Ecto neural progenitor cell (in vitro differentiated cells): Measurements from ENCODE around the gene TIMM8B.
A peak's percentile ranks its signal among the peaks of the same experiment; 100 is the strongest.
"Not testable (repeated sequence)": the region's sequence is repeated elsewhere in the genome, so short reads cannot be mapped to it uniquely, and the experiment has no call there.

Experiments used
- DNase-seq: peaks from one replicate; pipeline ENCODE4 v3.0.0-alpha.2; 2018; ENCODE audit warnings: low spot score

TIMM8B gene

GRCh38 chr11:112073941-112074811, 12.4 kb downstream of the TIMM8B start, which contains the start of the genes NKAPD1 and PIH1D2:
TSS of gene NKAPD1 (plus strand) at chr11:112074299. CDS start at chr11:112075575, 1,276 bp downstream.
TSS of gene PIH1D2 (minus strand) at chr11:112074017. CDS start at chr11:112073174, 843 bp downstream.
- DNase-seq: peak; percentile 88

GRCh38 chr11:112062923-112063322, 23.6 kb downstream of the TIMM8B start:
- no peak for DNase-seq

GRCh38 chr11:112058103-112058502, 28.5 kb downstream of the TIMM8B start:
- DNase-seq: no peak

- DNase-seq: no peak
Measured at GRCh38 chr11:112057170-112057569, 29.4 kb downstream of the TIMM8B start.

- DNase-seq: no peak
Measured at GRCh38 chr11:112051768-112052167, 34.8 kb downstream of the TIMM8B start.

GRCh38 chr11:112050721-112051120, 35.8 kb downstream of the TIMM8B start:
- no peak for DNase-seq

DNA sequence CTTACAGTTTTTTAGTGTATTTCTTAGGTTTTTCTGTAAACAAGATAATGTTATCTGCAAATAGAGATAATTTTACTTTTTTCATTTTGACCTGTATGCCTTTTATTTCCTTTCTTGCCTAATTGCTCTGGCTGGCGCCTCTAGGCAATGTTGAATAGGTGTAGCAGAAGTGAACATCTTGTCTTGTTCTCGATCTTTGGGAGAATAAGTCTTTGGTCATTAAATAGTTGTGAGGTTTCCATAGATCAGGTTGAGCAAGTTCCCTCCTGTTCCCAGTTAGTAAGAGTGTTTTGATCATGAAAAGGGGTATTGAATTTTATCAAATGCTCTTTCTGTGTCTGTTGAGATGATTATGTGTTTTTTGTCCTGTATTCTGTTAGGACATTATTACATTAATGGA, 36.8 kb downstream of the TIMM8B start:
- DNase-seq: no peak

DNA sequence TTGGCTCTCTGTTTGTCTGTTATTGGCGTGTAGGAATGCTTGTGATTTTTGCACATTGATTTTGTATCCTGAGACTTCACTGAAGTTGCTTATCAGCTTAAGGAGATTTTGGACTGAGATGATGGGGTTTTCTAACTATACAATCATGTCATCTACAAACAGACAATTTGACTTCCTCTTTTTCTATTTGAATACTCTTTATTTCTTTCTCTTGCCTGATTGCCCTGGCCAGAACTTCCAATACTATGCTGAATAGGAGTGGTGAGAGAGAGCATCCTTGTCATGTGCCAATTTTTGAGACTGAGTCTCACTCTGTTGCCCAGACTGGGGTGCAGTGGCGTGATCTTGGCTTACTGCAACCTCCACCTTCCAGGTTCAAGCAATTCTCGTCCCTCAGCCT, 38.3 kb downstream of the TIMM8B start:
- DNase-seq: not testable (repeated sequence)

GRCh38 chr11:112046647-112047046, 39.9 kb downstream of the TIMM8B start:
- DNase-seq: not testable (repeated sequence)

- no peak for DNase-seq
Measured at GRCh38 chr11:112044961-112045360, 41.6 kb downstream of the TIMM8B start.

- no peak for DNase-seq
Measured at GRCh38 chr11:112042961-112043304, 43.6 kb downstream of the TIMM8B start.

DNA sequence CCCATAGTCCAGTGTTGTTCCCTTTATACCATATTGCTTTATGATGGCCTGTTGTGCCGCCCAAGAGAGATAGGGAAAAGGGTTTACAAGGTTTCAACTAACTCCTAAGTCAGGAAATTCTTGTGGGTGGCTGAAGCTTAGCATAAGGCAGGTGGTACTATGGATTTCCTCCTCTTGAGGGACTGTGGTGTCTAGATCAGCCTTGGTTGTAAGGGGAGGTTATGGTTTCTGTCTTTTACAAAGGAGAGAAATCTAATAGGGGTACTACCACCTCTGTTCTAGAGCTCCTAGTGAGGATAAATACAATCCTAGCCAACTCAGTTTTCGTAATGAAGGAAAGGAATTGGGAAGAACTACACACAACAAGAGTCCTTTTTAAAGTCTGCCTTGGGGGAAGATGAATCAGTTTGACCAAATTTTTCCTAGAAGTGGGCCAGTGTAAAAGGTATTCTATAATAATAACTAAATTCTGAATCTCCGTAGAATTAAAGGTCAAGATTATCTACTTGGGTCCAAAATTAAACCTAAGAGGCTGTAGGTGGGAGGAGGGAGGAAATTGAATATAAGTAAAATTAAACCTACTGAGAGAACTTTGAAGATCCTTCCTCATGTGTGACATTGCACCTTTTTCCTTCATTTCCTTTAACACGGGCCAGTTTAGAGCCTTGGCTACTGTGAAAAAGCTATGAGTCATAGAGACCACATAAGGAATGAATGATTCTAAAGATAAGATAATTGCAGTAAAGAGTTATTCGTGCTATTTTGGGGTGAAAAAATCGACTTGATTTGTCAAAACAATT, 44.2 kb downstream of the TIMM8B start:
- DNase-seq: no peak

DNA sequence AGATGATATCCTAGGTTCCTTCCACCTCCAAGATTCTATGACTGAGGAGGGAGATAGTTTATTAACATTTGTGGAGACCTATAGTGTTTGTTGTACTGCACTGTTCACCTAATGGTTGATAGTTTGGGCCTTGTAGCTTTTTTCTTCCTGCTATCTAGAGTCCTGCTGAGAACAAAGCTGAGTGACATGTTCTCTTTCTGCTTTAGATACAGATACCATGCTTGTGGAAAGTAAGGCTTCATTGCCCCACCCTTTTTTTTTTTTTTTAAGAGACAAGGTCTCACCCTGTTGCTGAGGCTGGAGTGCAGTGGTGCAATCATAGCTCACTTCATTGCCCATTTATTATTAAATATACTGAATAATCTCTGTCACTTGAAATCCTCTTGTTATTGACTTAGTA, 49.0 kb downstream of the TIMM8B start:
- no peak for DNase-seq
